Tibial nerve (tissue), 4 donors: Measurements from ENCODE around the gene SLAMF9. TPM values are rescaled to one million over a fixed set of nuclear protein-coding genes. Genes with fewer than 3 reads are reported as not detected.

ENCODE experiments used
- DNase-seq, 2 donors: peaks; one replicate each; pipeline ENCODE4 v3.0.0-alpha.2; 2019; ENCODE audit warnings: low spot score in 2 of 2
- H3K27ac ChIP-seq, 4 donors: fragments of 200-600 bp; sonication (generic) in 3 of 4; one replicate each; pipeline ENCODE4 v1.5.1; 2017 to 2019; ENCODE audit warnings: mild to moderate bottlenecking in 1 of 4
- H3K27me3 ChIP-seq, 2 donors: fragments of 200-600 bp; sonication (generic) in 1 of 2; one replicate each; pipeline versions ENCODE4 v1.5.1 to v1.6.0; 2017 to 2019
- H3K36me3 ChIP-seq, 3 donors: fragments of 200-600 bp; sonication (generic); one replicate each; pipeline ENCODE4 v1.5.1; 2018 to 2019
- H3K4me1 ChIP-seq, 4 donors: fragments of 200-600 bp; sonication (generic) in 3 of 4; one replicate each; pipeline ENCODE4 v1.5.1; 2017 to 2019
- H3K4me3 ChIP-seq, 4 donors: fragments of 200-600 bp; sonication (generic) in 3 of 4; one replicate each; pipeline ENCODE4 v1.5.1; 2017 to 2019; ENCODE audit warnings: mild to moderate bottlenecking in 1 of 4, moderate library complexity in 1 of 4
- H3K9me3 ChIP-seq, 4 donors: fragments of 200-600 bp; sonication (generic) in 3 of 4; one replicate each; pipeline ENCODE4 v1.5.1; 2017 to 2019
- CTCF ChIP-seq, 5 experiments: fragments of 200-600 bp in 3 of 5; fragments of 450-650 bp in 2 of 5; sonication (generic) in 3 of 5; IDR thresholded peaks; one replicate each; pipeline ENCODE4 v1.5.1; 2016 to 2019; ENCODE audit warnings: antibody characterized with exemption in 5 of 5, mild to moderate bottlenecking in 3 of 5, moderate library complexity in 2 of 5
- EP300 ChIP-seq, 2 donors: sonication (generic); formaldehyde crosslinking; IDR thresholded peaks; one replicate each; pipeline ENCODE4 v1.6.1; 2017; ENCODE audit warnings: antibody characterized with exemption in 2 of 2, mild to moderate bottlenecking in 1 of 2
- POLR2A ChIP-seq, 2 donors: fragments of 450-650 bp; IDR thresholded peaks; one replicate each; pipeline ENCODE4 v1.6.1; 2017; ENCODE audit warnings: antibody characterized with exemption in 2 of 2, mild to moderate bottlenecking in 2 of 2, moderate library complexity in 2 of 2
- WGBS, 2 donors: methylation state at CpG; one replicate each; pipeline ENCODE4 v1.1.5; 2018; 5-methylcytosine and 5-hydroxymethylcytosine counted together
- total RNA-seq, 4 donors: library from RNA; depleted of rRNA; stranded (reverse); fragments of >200 nt; gene quantifications; one replicate each; pipeline ENCODE4 v1.1.0, GENCODE V29; 2016

The SLAMF9 gene
- total RNA-seq, 4 donors from 2014 or later, result not detected

- Histone ChIP-seq H3K27ac (no peak overlapping the region), H3K4me3 (no peak overlapping the region), H3K4me1 (no peaks in the 10 kb centered on the region), H3K27me3 (no peaks in the 10 kb centered on the region), H3K9me3 (no peaks in the 10 kb centered on the region), H3K36me3 (no peaks in the 10 kb centered on the region)
- no peak for DNase-seq
- no peak for TF ChIP-seq CTCF (IDR thresholded peaks at IDR 0.05)
- TF ChIP-seq POLR2A (IDR thresholded peaks at IDR 0.05), result no peak
- no peak for TF ChIP-seq EP300 (IDR thresholded peaks at IDR 0.05)
- 86 to 90% methylated on average over 6 to 7 of the region's 8 CpGs for WGBS, 2 donors
These were observed 18.6 kb upstream of the SLAMF9 start for GRCh38 chr1:159972443-159973205.

- H3K4me1 ChIP-seq, result no peaks in the 10 kb centered on the region
- H3K4me3 ChIP-seq, result no peak overlapping the region
- H3K36me3 ChIP-seq, result no peaks in the 10 kb centered on the region
- TF ChIP-seq EP300 (IDR thresholded peaks at IDR 0.05), result no peak
- TF ChIP-seq CTCF (IDR thresholded peaks at IDR 0.05), result no peak
- TF ChIP-seq POLR2A (IDR thresholded peaks at IDR 0.05), result no peak
- 26 to 51% methylated on average over 9 of the region's 9 CpGs for WGBS, 2 donors
- no peak for DNase-seq
- no peak overlapping the region for H3K27ac ChIP-seq
- H3K27me3 ChIP-seq, result no peaks in the 10 kb centered on the region
- H3K9me3 ChIP-seq, result no peaks in the 10 kb centered on the region
These were observed 16.9 kb upstream of the SLAMF9 start for GRCh38 chr1:159970932-159971342.

GRCh38 chr1:159968901-159969300, 14.9 kb upstream of the SLAMF9 start:
- no peak overlapping the region for H3K27ac ChIP-seq
- no peaks in the 10 kb centered on the region for H3K9me3 ChIP-seq
- H3K4me1 ChIP-seq, result no peaks in the 10 kb centered on the region
- DNase-seq, result no peak
- TF ChIP-seq CTCF (IDR thresholded peaks at IDR 0.05), result no peak
- no peak for TF ChIP-seq POLR2A (IDR thresholded peaks at IDR 0.05)
- no peak for TF ChIP-seq EP300 (IDR thresholded peaks at IDR 0.05)
- H3K4me3 ChIP-seq, result no peak overlapping the region
- WGBS, 2 donors, result 98 to 99% methylated on average over 3 of the region's 3 CpGs
- no peaks in the 10 kb centered on the region for H3K27me3 ChIP-seq
- H3K36me3 ChIP-seq, result no peaks in the 10 kb centered on the region

- no peak overlapping the region for H3K4me3 ChIP-seq
- 83 to 95% methylated on average over 2 of the region's 2 CpGs for WGBS, 2 donors
- H3K4me1 ChIP-seq, result no peaks in the 10 kb centered on the region
- no peak for DNase-seq
- TF ChIP-seq CTCF (IDR thresholded peaks at IDR 0.05), result no peak
- TF ChIP-seq POLR2A (IDR thresholded peaks at IDR 0.05), result no peak
- no peaks in the 10 kb centered on the region for H3K36me3 ChIP-seq
- no peak overlapping the region for H3K27ac ChIP-seq
- H3K27me3 ChIP-seq, result no peaks in the 10 kb centered on the region
- no peaks in the 10 kb centered on the region for H3K9me3 ChIP-seq
These were observed 11.2 kb upstream of the SLAMF9 start for GRCh38 chr1:159965263-159965662.

GRCh38 chr1:159964144-159964543, 10.1 kb upstream of the SLAMF9 start:
- 52 to 54% methylated on average over 3 of the region's 3 CpGs for WGBS, 2 donors
- no peak for DNase-seq
- H3K27ac ChIP-seq, result no peak overlapping the region
- H3K4me1 ChIP-seq, result no peaks in the 10 kb centered on the region
- no peaks in the 10 kb centered on the region for H3K27me3 ChIP-seq
- no peak overlapping the region for H3K4me3 ChIP-seq
- no peaks in the 10 kb centered on the region for H3K36me3 ChIP-seq
- TF ChIP-seq POLR2A (IDR thresholded peaks at IDR 0.05) (no peak), CTCF (IDR thresholded peaks at IDR 0.05) (no peak), EP300 (IDR thresholded peaks at IDR 0.05) (no peak)
- no peaks in the 10 kb centered on the region for H3K9me3 ChIP-seq
